GM12873 (cell line): Measurements from ENCODE around the gene IL12RB2.

Experiments
- CTCF ChIP-seq: IDR thresholded peaks from 2 replicates; pipeline ENCODE4 v1.5.1; 2012; ENCODE audit warnings: low read depth, mild to moderate bottlenecking, moderate library complexity, low read length, control low read depth; ENCODE audit not compliant: insufficient read depth; ENCODE audit errors: missing control alignments

Gene IL12RB2

GRCh38 chr1:67327864-67328466, 20.3 kb downstream of the IL12RB2 start:
- no peak for TF ChIP-seq CTCF

GRCh38 chr1:67332653-67333529, 25.2 kb downstream of the IL12RB2 start:
- no peak for TF ChIP-seq CTCF

GRCh38 chr1:67333603-67334002, 25.9 kb downstream of the IL12RB2 start:
- no peak for TF ChIP-seq CTCF

- TF ChIP-seq CTCF: no peak
Observed at GRCh38 chr1:67335411-67335810, 27.7 kb downstream of the IL12RB2 start.

- no peak for TF ChIP-seq CTCF
Observed at GRCh38 chr1:67336157-67336556, 28.5 kb downstream of the IL12RB2 start.

GRCh38 chr1:67336783-67337182, 29.1 kb downstream of the IL12RB2 start:
- TF ChIP-seq CTCF: no peak

- no peak for TF ChIP-seq CTCF
Observed at GRCh38 chr1:67338642-67339041, 31.0 kb downstream of the IL12RB2 start.
